Measurements from ENCODE around the gene TRIOBP.
A peak's percentile ranks its signal among the peaks of the same experiment; 100 is the strongest.

Gene TRIOBP

DNA sequence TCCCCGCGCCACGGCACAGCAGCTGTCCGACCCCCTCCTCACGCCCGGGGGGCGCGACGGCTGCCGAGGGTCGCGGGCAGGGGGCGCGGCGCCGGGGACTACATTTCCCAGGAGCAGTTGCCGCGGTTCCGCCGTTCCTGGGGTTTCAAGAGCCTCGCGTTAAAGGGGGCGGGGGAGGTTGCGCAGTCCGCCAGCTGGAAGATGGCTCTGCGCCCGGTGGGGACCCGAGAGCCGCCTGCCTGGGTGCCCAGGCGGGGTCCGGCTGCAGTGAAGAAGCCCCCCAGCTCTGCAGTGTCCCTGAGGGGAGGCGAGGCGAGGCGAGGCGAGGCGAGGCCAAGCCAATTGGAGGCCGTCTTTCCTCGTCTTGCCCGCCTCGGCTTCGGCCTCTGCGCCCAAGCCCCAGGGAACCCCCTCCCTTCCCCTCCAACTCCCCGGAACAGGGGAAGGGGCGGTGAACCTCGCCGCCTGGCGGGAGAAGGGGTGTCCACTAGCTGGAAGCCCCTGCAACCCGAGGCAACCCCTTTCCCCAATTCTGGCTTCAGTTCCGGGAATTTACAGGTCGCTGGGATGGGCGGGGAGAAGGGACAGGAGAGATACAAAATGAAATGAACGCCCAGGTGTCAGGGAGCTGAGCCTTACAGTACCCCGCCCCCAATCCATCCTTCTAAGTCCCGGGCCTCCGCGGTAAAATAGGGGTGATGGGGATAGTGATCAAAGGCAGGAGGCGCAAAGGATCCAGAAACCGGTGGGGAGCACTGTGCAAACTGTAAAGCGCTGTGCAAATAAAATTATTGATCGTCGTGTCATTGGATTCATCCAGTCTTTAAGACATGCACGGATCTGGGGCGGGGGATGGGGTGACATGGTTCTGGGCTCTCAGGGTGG is 105.7 kb downstream of the TRIOBP start:
- H3K27me3 ChIP-seq (ENCODE audit: insufficient read depth, low read depth, severe bottlenecking), result no peaks in the 10 kb centered on the region

DNA sequence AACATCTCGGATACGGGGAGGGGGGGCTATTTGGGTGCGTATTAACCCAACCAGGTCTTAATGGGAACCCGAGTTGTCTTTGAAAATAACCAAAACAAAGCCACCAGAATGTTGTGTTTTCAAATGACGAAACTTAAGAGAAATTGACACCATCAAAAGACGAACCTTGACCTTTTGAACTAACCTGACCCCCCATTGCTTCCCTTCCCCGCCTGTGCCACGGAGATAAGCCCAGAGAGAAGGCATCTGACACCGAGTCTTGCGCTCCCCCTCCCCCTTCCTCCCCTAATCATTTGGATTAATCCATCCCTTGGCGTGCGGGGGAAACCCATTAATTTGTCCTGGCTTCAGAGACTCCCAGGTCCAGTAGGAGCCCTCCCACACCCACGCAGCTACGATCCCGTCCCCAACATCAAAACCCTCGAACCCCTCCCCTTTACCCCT is 106.4 kb downstream of the TRIOBP start:
- Histone ChIP-seq H3K9me3 (ENCODE audit: severe bottlenecking) (no peaks in the 10 kb centered on the region), H3K36me3 (no peaks in the 10 kb centered on the region), H3K27ac (peak overlapping the region; percentile 70), H3K27me3 (ENCODE audit: insufficient read depth, low read depth, severe bottlenecking) (peaks cover under 1% of the 10 kb centered on the region), H3K4me3 (ENCODE audit: low read depth, low read length) (peak overlapping the region; percentile 79)
- DNase-seq, result peak; percentile 60
- TF ChIP-seq, protein P1, sequence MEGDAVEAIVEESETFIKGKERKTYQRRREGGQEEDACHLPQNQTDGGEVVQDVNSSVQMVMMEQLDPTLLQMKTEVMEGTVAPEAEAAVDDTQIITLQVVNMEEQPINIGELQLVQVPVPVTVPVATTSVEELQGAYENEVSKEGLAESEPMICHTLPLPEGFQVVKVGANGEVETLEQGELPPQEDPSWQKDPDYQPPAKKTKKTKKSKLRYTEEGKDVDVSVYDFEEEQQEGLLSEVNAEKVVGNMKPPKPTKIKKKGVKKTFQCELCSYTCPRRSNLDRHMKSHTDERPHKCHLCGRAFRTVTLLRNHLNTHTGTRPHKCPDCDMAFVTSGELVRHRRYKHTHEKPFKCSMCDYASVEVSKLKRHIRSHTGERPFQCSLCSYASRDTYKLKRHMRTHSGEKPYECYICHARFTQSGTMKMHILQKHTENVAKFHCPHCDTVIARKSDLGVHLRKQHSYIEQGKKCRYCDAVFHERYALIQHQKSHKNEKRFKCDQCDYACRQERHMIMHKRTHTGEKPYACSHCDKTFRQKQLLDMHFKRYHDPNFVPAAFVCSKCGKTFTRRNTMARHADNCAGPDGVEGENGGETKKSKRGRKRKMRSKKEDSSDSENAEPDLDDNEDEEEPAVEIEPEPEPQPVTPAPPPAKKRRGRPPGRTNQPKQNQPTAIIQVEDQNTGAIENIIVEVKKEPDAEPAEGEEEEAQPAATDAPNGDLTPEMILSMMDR (IDR thresholded peaks at IDR 0.05; ENCODE audit: low read depth, low read length), result no peak

More for the DNA sequence above, 105.7 kb downstream of the TRIOBP start:
- peak; percentile 73 for DNase-seq
- Histone ChIP-seq H3K4me3 (ENCODE audit: low read depth, low read length) (peak overlapping the region; percentile 79), H3K27ac (peak overlapping the region; percentile 53), H3K9me3 (ENCODE audit: severe bottlenecking) (no peaks in the 10 kb centered on the region), H3K36me3 (no peaks in the 10 kb centered on the region)
- TF ChIP-seq, protein P1 (IDR thresholded peaks at IDR 0.05; ENCODE audit: low read depth, low read length), result no peak

DNA sequence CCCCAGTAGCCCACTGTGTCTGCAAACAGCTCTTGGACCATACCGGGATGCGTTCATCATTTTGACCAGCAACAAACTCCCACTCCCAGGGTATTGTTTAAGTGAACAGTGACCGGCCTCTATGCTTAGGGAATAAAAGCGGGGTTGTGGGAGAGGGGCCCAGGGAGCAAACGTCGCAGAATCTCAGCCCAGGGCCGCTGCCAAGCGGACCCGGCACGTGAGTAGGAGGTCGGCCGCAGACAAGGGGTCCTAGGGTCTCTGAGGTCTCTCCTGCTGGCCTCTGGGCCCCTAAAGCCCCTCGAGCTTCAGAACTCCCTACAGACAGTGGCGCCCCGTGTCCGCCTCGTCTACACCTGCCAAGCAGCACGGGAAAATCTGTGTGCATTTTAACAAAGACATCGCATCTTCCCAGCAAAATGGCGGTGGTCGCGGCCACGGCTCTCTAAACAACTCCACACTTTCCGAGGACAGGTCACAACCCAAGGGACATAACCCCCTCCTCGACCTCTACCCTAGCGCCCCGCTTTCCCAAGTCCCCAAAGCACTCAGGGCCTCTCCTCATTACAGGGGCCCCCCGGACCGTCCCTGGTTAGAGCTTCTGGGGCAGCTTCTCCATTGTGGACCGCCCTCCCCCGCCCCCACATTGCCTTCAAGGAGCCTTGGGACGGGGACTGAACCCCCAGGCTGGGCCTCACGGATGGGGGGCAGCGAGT is 106.9 kb downstream of the TRIOBP start:
- Histone ChIP-seq H3K9me3 (ENCODE audit: severe bottlenecking) (no peaks in the 10 kb centered on the region), H3K36me3 (no peaks in the 10 kb centered on the region), H3K27me3 (ENCODE audit: insufficient read depth, low read depth, severe bottlenecking) (peaks cover 6% of the 10 kb centered on the region), H3K4me3 (ENCODE audit: low read depth, low read length) (peak overlapping the region; percentile 79), H3K27ac (peak overlapping the region; percentile 70)
- DNase-seq, result no peak
- TF ChIP-seq, protein P1 (IDR thresholded peaks at IDR 0.05; ENCODE audit: low read depth, low read length), result no peak

- H3K4me3 ChIP-seq (ENCODE audit: low read depth, low read length), result peak overlapping the region; percentile 53
- peak overlapping the region; percentile 70 for H3K27ac ChIP-seq
- TF ChIP-seq, protein P1 (IDR thresholded peaks at IDR 0.05; ENCODE audit: low read depth, low read length), result no peak
- no peaks in the 10 kb centered on the region for H3K36me3 ChIP-seq
- no peak for DNase-seq
- peaks cover 8% of the 10 kb centered on the region for H3K27me3 ChIP-seq (ENCODE audit: insufficient read depth, low read depth, severe bottlenecking)
- no peaks in the 10 kb centered on the region for H3K9me3 ChIP-seq (ENCODE audit: severe bottlenecking)
Observed at GRCh38 chr22:37804352-37804880, 107.6 kb downstream of the TRIOBP start.

GRCh38 chr22:37804881-37805809 is 108.3 kb downstream of the TRIOBP start:
- TF ChIP-seq, protein P1 (IDR thresholded peaks at IDR 0.05; ENCODE audit: low read depth, low read length), result no peak
- Histone ChIP-seq H3K27me3 (ENCODE audit: insufficient read depth, low read depth, severe bottlenecking) (peaks cover 8% of the 10 kb centered on the region), H3K36me3 (no peaks in the 10 kb centered on the region), H3K27ac (peak overlapping the region; percentile 70), H3K4me3 (ENCODE audit: low read depth, low read length) (peak overlapping the region; percentile 53), H3K9me3 (ENCODE audit: severe bottlenecking) (no peaks in the 10 kb centered on the region)
- peak; percentile 93 for DNase-seq

All from WERI-Rb-1 (cell line).